ENCODE data around the gene TSC2. TPM values are rescaled to one million over a fixed set of nuclear protein-coding genes. Genes with fewer than 3 reads are reported as not detected.

Gene TSC2
- total and polyA plus RNA-seq, 9 of the 15 experiments (the other 6 are each of a cell fraction or from before 2014, with no cell fraction given) = 1.3 to 68.1 (median 16.6) TPM

GRCh38 chr16:2015117-2015946, 32.5 kb upstream of the TSC2 start (continued):
- no peak for TF ChIP-seq REST (IDR thresholded peaks at IDR 0.05; ENCODE audit: borderline replicate concordance)
- no peak for TF ChIP-seq REST (CRISPR knock-in tag; IDR thresholded peaks at IDR 0.05; ENCODE audit: low read depth)
- TF ChIP-seq SP1 (CRISPR knock-in tag; IDR thresholded peaks at IDR 0.05) = no peak
- TF ChIP-seq IRF2 (CRISPR knock-in tag; IDR thresholded peaks at IDR 0.05) = no peak
- TF ChIP-seq MBD1 (CRISPR knock-in tag; IDR thresholded peaks at IDR 0.05) = no peak
- TF ChIP-seq ATF1 (CRISPR knock-in tag; IDR thresholded peaks at IDR 0.05) = no peak
- 0 out of 2 replicates have a peak, but pooled peaks have one; percentile 9 for TF ChIP-seq ATF1 (tag; IDR thresholded peaks at IDR 0.05)
- TF ChIP-seq POLR3A (IDR thresholded peaks at IDR 0.05; ENCODE audit: borderline replicate concordance, extremely low read depth, insufficient read depth, insufficient read length) = no peak
- TF ChIP-seq NONO (IDR thresholded peaks at IDR 0.05; ENCODE audit: low read depth in 2 of 2, low read length in 1 of 2) = no peak
- no peak for TF ChIP-seq ZNF23 (CRISPR knock-in tag; IDR thresholded peaks at IDR 0.05)
- no peak for TF ChIP-seq ZNF695 (CRISPR knock-in tag; IDR thresholded peaks at IDR 0.05)
- peak; percentile 69 for TF ChIP-seq CEBPB (tag; IDR thresholded peaks at IDR 0.05)
- TF ChIP-seq ZNF766 (CRISPR knock-in tag; conservative IDR thresholded peaks at IDR 0.05) = no peak
- TF ChIP-seq COPS2 (conservative IDR thresholded peaks at IDR 0.05) = no peak
- TF ChIP-seq ZBTB33 (CRISPR knock-in tag; IDR thresholded peaks at IDR 0.05) = peak; percentile 18; the same call in 1 of the 2 replicates
- TF ChIP-seq BRD4 (IDR thresholded peaks at IDR 0.05) = no peak

Measured in K562 (cell line).